H1 (cell line): ENCODE results near the gene ULK1. TPM values are rescaled to one million over a fixed set of nuclear protein-coding genes. Genes with fewer than 3 reads are reported as not detected.

ENCODE experiments used
- BCL11A ChIP-seq, 2 experiments: IDR thresholded peaks; one replicate each; pipeline ENCODE4 v1.6.1; 2011; ENCODE audit warnings: low read depth in 2 of 2, low read length in 2 of 2, mild to moderate bottlenecking in 2 of 2
- polyA plus RNA-seq, 7 experiments: library from polyadenylated mRNA; depleted of rRNA in 3 of 7; stranded (reverse) in 5 of 7; unstranded in 2 of 7; fragments of >200 nt in 5 of 7; fragments of 200-250 nt in 2 of 7; gene quantifications; 1 replicate in 5 of 7; 2 replicates in 1 of 7; 4 replicates in 1 of 7; pipeline versions ENCODE4 v1.2.1 to v1.2.3, GENCODE V29; 2011 to 2013; ENCODE audit warnings: missing spikeins in 2 of 7, mixed read lengths in 2 of 7
- total RNA-seq: library from RNA; stranded (reverse); fragmentation: NEBNext Ultra II Directional; extraction: Animal tissue kit (Norgen Biotek cat#: 25700); gene quantifications from 2 replicates; pipeline ENCODE4 v1.2.1, GENCODE V29; 2021

Gene ULK1
- total and polyA plus RNA-seq, 2 of the 8 experiments (the other 6 are each of a cell fraction or from before 2014, with no cell fraction given): 13.0 to 44.1 TPM

DNA sequence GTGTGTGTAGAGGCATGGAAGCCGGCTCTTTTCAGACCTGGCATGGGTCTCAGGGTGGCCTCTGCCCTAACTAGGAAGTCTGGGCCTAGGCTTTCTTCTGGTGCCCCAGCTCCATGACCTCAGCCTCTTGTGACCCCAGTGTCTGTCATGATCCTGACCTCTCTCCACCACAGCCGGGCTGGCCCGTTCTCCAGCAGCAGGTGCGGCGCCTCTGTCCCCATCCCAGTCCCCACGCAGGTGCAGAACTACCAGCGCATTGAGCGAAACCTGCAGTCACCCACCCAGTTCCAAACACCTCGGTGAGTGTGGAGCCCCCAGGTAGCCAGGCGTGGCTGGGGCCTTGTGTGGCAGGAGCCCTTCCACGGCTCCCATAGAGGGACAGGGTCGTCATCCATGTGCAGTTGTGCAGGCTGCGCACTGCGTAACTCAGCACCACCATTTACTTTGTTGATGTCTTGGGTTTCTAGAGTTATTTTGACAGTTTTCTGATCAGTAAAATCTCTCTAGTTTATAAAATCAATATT is 19.8 kb downstream of the ULK1 start (continued):
- TF ChIP-seq BCL11A (IDR thresholded peaks at IDR 0.05; ENCODE audit: low read depth in 2 of 2, low read length in 2 of 2): no peak
